NT2/D1 (cell line): ENCODE results near the gene SDCBP2.

Source experiments
- YY1 ChIP-seq: IDR thresholded peaks from 2 replicates; pipeline ENCODE4 v1.6.1; 2011; ENCODE audit not compliant: insufficient read length, insufficient read depth
- ZNF274 ChIP-seq: IDR thresholded peaks from 2 replicates; pipeline ENCODE4 v1.6.1; 2011; ENCODE audit warnings: mild to moderate bottlenecking, low read depth, low read length

- TF ChIP-seq YY1 (no peak), ZNF274 (no peak)
These were observed 23.2 kb downstream of the SDCBP2 start for GRCh38 chr20:1305712-1306111.
